Epithelial cell of esophagus (primary cell): ENCODE data around the gene MED13L.
"Not testable (repeated sequence)": the region's sequence is repeated elsewhere in the genome, so short reads cannot be mapped to it uniquely, and the experiment has no call there.

Experiments used
- DNase-seq: peaks from one replicate; pipeline ENCODE4 v3.0.0; 2010; ENCODE audit warnings: low read depth
- H3K4me3 ChIP-seq: 2 replicates; pipeline ENCODE4 v1.5.1; 2011; ENCODE audit warnings: mild to moderate bottlenecking, low read length, control low read depth
- TF ChIP-seq, protein P1 (sequence below): IDR thresholded peaks from 2 replicates; pipeline ENCODE4 v1.5.1; 2011; ENCODE audit warnings: low read depth, mild to moderate bottlenecking, low read length, control low read depth, inconsistent platforms; ENCODE audit not compliant: insufficient read depth; ENCODE audit errors: missing control alignments

The MED13L gene

DNA sequence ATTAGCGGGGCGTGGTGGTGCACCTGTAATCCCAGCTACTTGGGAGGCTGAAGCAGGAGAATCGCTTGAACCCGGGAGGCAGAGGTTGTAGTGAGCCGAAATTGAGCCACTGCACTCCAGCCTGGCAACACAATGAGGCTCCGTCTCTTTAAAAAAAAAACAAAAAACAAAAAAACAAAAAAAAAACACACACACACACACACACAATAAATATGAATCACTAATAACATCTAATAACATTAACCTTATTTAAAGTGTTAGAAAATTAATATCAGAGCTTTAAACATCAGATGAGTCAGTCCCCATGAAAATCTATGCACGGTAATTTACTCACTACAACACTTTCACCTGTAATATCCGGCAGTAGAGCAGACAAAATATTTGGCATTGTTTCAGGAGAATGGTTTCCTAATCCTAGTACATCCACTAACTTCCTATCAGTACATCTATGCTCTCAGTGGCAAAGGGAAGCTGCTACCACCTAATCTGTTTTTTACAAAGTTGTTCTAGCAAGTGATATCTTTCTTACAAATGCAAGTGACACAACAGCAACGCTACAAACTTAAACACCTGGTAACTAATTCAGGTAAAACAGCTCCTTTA is 36.2 kb downstream of the MED13L start:
- peak; percentile 78 for DNase-seq
- H3K4me3 ChIP-seq, result no peak overlapping the region
- TF ChIP-seq, protein P1, sequence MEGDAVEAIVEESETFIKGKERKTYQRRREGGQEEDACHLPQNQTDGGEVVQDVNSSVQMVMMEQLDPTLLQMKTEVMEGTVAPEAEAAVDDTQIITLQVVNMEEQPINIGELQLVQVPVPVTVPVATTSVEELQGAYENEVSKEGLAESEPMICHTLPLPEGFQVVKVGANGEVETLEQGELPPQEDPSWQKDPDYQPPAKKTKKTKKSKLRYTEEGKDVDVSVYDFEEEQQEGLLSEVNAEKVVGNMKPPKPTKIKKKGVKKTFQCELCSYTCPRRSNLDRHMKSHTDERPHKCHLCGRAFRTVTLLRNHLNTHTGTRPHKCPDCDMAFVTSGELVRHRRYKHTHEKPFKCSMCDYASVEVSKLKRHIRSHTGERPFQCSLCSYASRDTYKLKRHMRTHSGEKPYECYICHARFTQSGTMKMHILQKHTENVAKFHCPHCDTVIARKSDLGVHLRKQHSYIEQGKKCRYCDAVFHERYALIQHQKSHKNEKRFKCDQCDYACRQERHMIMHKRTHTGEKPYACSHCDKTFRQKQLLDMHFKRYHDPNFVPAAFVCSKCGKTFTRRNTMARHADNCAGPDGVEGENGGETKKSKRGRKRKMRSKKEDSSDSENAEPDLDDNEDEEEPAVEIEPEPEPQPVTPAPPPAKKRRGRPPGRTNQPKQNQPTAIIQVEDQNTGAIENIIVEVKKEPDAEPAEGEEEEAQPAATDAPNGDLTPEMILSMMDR, result no peak

DNA sequence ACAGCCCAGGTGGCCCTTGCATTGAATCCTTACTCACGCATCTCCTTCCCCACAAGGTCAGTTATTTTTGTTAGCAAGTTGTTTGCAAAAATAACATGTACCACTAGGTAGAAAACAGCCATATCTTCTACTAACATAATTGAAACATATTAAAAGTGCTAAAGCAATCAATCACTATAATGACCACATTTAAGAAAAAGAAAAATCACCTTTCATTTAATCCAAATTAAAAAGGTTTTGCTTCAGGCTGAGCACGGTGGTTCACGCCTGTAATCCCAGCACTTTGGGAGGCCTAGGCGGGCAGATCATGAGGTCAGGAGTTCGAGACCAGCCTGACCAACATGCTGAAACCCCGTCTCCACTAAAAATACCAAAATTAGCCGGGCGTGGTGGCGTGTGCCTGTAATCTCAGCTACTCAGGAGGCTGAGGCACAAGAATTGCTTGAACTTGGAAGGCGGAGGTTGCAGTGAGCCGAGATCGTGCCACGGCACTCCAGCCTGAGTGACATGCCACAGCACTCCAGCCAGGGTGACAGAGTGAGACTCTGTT is 38.8 kb downstream of the MED13L start:
- H3K4me3 ChIP-seq, DNase-seq: not testable (repeated sequence)

DNA sequence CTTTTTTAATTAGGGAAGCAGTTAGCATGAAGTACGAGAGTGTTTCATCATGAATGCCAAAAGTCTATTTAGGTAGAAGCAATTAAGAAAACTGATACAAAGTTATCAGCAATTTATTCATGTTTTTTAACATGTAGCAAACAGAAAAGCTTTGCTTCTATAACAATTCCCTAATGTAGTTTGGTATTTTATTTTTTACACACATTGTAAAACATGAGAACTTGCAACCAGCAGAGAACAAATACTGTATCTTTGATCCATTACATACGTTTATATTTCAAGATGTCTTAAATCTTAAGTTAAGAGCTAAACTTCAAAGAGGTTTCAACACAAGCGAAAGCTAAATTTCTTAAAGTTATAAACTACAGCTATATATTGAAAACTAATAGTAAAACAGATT is 39.3 kb downstream of the MED13L start:
- H3K4me3 ChIP-seq, result no peak overlapping the region
- DNase-seq, result no peak
- TF ChIP-seq, protein P1, result no peak

DNA sequence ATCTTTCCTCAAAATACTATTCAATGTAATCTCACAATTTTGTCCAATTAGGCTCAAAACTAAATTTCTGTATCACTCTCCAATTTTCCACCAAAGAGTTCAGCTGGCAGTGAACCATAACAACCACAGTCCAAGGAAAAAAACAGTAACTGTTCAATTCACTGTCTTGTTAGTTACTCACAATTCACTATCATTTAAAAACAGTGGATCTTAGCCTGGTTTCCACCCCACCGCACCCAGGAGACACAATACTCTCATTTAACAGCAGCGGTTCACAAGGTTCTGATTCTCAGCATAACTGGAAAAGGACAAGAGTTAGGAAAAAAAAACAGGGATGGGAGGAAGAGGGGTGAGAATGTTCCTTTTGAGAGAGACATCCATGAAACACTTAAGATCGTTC is 40.5 kb downstream of the MED13L start:
- no peak for DNase-seq
- TF ChIP-seq, protein P1, result no peak
- no peak overlapping the region for H3K4me3 ChIP-seq

DNA sequence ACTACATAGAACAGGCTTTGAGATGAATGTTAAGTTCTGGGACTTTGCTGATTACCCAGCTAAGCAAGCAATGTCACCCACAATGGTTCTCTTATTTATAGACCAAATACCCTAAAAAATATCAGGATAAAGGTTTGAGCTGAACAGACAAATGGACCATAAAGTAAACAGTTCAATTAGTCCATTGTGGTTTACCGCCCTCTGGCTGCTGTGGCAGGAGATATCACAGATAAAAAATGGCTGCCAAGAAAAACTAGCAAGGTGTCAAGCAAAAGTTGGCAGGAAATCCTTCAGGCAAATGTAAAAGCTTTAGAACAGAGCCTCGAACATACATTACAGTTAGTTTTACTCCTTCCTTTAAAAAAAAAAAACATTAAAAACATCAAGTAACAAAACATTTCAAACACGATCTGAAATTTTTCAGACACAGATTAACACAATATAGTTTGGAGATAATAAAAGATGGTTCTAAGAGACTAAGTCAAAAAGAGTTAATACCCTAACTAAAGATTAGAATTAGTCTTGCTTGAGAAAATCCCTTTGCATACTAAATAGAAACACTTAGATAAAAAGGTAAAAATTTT is 41.3 kb downstream of the MED13L start:
- peak; percentile 58 for DNase-seq
- TF ChIP-seq, protein P1, result peak; percentile 80
- H3K4me3 ChIP-seq, result no peak overlapping the region

DNA sequence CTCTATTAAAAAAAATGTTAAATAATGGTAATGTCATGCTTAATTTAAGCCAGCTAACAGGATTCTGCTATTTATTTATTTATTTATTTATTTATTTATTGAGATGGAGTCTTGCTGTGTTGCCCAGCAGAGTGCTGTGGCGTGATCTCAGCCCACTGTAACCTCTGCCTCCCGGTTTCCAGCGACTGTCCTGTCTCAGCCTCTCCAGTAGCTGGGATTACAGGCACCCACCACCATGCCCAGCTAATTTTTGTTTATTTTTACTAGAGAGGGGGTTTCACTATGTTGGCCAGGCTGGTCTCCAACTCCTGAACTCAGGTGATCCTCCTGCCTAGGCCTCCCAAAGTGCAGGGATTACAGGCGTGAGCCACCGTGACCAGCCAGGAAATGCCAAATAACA is 43.3 kb downstream of the MED13L start:
- H3K4me3 ChIP-seq, DNase-seq: not testable (repeated sequence)

DNA sequence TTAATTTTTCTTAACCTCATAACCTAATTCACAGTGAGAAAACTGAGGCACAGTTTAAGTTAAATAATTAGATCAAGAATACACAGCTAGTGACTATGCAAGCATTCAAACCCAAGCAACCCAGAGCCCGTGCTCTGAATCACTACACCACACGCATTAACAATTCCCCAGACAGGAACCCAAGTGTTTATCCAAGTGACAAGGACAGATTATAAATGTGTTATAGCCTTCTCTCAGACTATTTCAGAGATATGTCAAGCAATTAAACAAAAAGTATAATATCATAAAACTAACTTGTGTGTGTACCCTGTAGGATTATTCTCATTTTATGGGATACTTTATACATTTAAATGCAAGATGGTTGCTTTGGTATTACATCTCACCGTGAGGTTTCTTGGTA is 43.8 kb downstream of the MED13L start:
- H3K4me3 ChIP-seq, result no peak overlapping the region
- DNase-seq, result no peak
- TF ChIP-seq, protein P1, result no peak

DNA sequence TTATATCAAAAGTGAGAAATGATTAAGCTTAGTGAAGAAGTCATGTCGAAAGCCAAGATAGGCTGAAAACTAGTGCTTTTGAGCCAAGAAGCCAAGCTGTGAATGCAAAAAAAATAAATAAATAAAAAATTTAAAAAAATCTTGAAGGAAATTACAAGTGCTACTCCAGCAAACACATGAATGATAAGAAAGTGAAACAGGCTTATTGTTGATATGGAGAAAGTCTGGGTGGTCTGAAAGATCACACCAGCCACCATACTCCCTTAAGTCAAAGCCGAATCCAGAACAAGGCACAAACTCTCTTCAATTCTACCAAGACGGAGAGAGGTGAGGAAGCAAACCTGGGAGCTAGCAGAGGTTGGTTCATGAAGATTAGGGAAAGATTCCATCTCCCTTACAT is 49.7 kb downstream of the MED13L start:
- no peak overlapping the region for H3K4me3 ChIP-seq
- TF ChIP-seq, protein P1, result no peak
- DNase-seq, result no peak
